Calu3 (cell line): ENCODE data around the gene TSKU. TPM values are rescaled to one million over a fixed set of nuclear protein-coding genes. Genes with fewer than 3 reads are reported as not detected.

Experiments
- BruUV-seq: library from RNA; stranded (reverse); fragments of 400-500 nt; replicated peaks from 2 replicates; lab custom pipeline; 2021; lab: Mats Ljungman, UMichigan
- CTCF ChIA-PET: fragments of 300-600 bp; sonication (Branson Sonifier 250); formaldehyde crosslinking; loops from one replicate; lab custom pipeline; 2022; ENCODE audit warnings: antibody characterized with exemption; lab: Charles Lee
- DNase-seq: peaks from one replicate; pipeline ENCODE4 v3.0.0; 2022
- H3K27ac Mint-ChIP-seq: one replicate; pipeline ENCODE4 v1.8.0; 2022; ENCODE audit warnings: mixed read lengths; ENCODE audit not compliant: unreplicated experiment
- H3K27me3 Mint-ChIP-seq: one replicate; pipeline ENCODE4 v1.8.0; 2022; ENCODE audit warnings: mixed read lengths; ENCODE audit not compliant: unreplicated experiment
- H3K36me3 Mint-ChIP-seq: one replicate; pipeline ENCODE4 v1.8.0; 2022; ENCODE audit warnings: mild to moderate bottlenecking, moderate library complexity, mixed read lengths; ENCODE audit not compliant: insufficient read depth, unreplicated experiment
- H3K4me1 Mint-ChIP-seq: one replicate; pipeline ENCODE4 v1.8.0; 2022; ENCODE audit warnings: mild to moderate bottlenecking, low read depth, mixed read lengths; ENCODE audit not compliant: unreplicated experiment
- H3K4me3 Mint-ChIP-seq: one replicate; pipeline ENCODE4 v1.8.0; 2022; ENCODE audit warnings: mild to moderate bottlenecking, low read depth, moderate library complexity, mixed read lengths; ENCODE audit not compliant: unreplicated experiment
- H3K9me3 Mint-ChIP-seq: one replicate; pipeline ENCODE4 v1.8.0; 2022; ENCODE audit warnings: low read depth, mixed read lengths; ENCODE audit not compliant: unreplicated experiment
- CTCF ChIP-seq: fragments of 200-600 bp; IDR thresholded peaks from one replicate; pipeline ENCODE4 v1.8.0; 2022; ENCODE audit warnings: antibody characterized with exemption; ENCODE audit not compliant: unreplicated experiment
- intact Hi-C: fragments of 100-400 bp; cut with micrococcal nuclease; formaldehyde crosslinking; loops from one replicate; pipeline ENCODE4 v1.10.0; 2022; ENCODE audit not compliant: unreplicated experiment
- total RNA-seq: library from RNA; stranded (reverse); gene quantifications from 2 replicates; pipeline ENCODE4 v1.2.3, GENCODE V29; 2022

The TSKU gene
- total RNA-seq, 1 experiment from 2014 or later = 49.0 TPM

GRCh38 chr11:76745561-76746207, 37.5 kb upstream of the TSKU start:
- intact Hi-C loops = no loop called here
- no peak for DNase-seq
- no peak overlapping the region for H3K27ac Mint-ChIP-seq
- CTCF ChIA-PET = no interaction called here
- no peak overlapping the region for H3K4me3 Mint-ChIP-seq
- H3K9me3 Mint-ChIP-seq = no peaks in the 10 kb centered on the region
- TF ChIP-seq CTCF = no peak
- no peaks in the 10 kb centered on the region for H3K36me3 Mint-ChIP-seq
- no TSS peak for BruUV-seq
- peaks cover 9% of the 10 kb centered on the region for H3K4me1 Mint-ChIP-seq
- no peaks in the 10 kb centered on the region for H3K27me3 Mint-ChIP-seq

GRCh38 chr11:76747153-76747914, 35.8 kb upstream of the TSKU start:
- DNase-seq = no peak
- Mint-ChIP-seq H3K27ac (no peak overlapping the region), H3K4me3 (no peak overlapping the region), H3K27me3 (no peaks in the 10 kb centered on the region), H3K36me3 (no peaks in the 10 kb centered on the region), H3K4me1 (peaks cover 11% of the 10 kb centered on the region), H3K9me3 (no peaks in the 10 kb centered on the region)
- intact Hi-C loops = no loop called here
- CTCF ChIA-PET = interaction anchor here (0.7 kb wide), 1 partner anchor 372 kb away, joined by 6 read pairs; no protein-coding TSS in a partner anchor
- no TSS peak for BruUV-seq
- no peak for TF ChIP-seq CTCF

- TF ChIP-seq CTCF = no peak
- H3K4me1 Mint-ChIP-seq = peaks cover 19% of the 10 kb centered on the region
- no peak overlapping the region for H3K4me3 Mint-ChIP-seq
- DNase-seq = no peak
- no peaks in the 10 kb centered on the region for H3K9me3 Mint-ChIP-seq
- no peaks in the 10 kb centered on the region for H3K36me3 Mint-ChIP-seq
- CTCF ChIA-PET = interaction anchor here (0.7 kb wide), 2 partner anchors 40 to 439 kb away, joined by 3 read pairs; no protein-coding TSS in a partner anchor
- intact Hi-C loops = no loop called here
- BruUV-seq = no TSS peak
- no peak overlapping the region for H3K27ac Mint-ChIP-seq
- no peaks in the 10 kb centered on the region for H3K27me3 Mint-ChIP-seq
These were observed 35.0 kb upstream of the TSKU start for GRCh38 chr11:76747915-76748860.

GRCh38 chr11:76748948-76749347, 34.2 kb upstream of the TSKU start:
- no TSS peak for BruUV-seq
- intact Hi-C loops = no loop called here
- H3K4me1 Mint-ChIP-seq = peaks cover 20% of the 10 kb centered on the region

More at GRCh38 chr11:76748948-76749347, 34.2 kb upstream of the TSKU start:
- TF ChIP-seq CTCF = no peak
- Mint-ChIP-seq H3K27ac (no peak overlapping the region), H3K27me3 (no peaks in the 10 kb centered on the region), H3K36me3 (no peaks in the 10 kb centered on the region), H3K4me3 (no peak overlapping the region), H3K9me3 (no peaks in the 10 kb centered on the region)
- CTCF ChIA-PET = no interaction called here
- DNase-seq = no peak
